ENCODE results near the gene LMTK2. TPM values are rescaled to one million over a fixed set of nuclear protein-coding genes. Genes with fewer than 3 reads are reported as not detected.

LMTK2 gene
- total RNA-seq, 2 experiments from 2014 or later = 11.2 to 13.0 TPM

DNA sequence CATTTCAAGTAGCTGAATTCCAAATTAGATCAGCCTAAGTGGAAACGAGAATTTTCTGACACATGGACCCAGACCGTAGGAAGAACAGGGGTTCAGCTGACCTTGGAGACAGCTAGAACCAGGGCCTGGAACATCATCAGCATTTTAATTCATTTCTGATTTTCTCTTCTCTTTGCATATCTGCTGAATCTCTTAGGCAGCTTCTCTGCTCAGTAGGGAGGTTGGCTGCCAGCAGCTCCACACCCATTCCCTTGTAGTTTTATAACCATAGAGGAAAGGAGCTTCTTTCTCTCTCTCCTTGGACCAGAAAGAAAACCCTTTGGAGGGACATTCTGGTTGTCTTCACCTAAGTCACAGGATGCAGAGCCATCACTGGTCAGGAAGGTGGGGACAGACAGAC lies 36.0 kb downstream of the LMTK2 start:
- peaks cover 8% of the 10 kb centered on the region for H3K9me3 Mint-ChIP-seq
- H3K36me3 Mint-ChIP-seq = peaks cover 34% of the 10 kb centered on the region
- peaks cover 11% of the 10 kb centered on the region for H3K4me1 Mint-ChIP-seq
- no peak for DNase-seq
- H3K4me3 Mint-ChIP-seq = no peak overlapping the region
- H3K27me3 Mint-ChIP-seq = no peaks in the 10 kb centered on the region
- no peak overlapping the region for H3K27ac Mint-ChIP-seq

DNA sequence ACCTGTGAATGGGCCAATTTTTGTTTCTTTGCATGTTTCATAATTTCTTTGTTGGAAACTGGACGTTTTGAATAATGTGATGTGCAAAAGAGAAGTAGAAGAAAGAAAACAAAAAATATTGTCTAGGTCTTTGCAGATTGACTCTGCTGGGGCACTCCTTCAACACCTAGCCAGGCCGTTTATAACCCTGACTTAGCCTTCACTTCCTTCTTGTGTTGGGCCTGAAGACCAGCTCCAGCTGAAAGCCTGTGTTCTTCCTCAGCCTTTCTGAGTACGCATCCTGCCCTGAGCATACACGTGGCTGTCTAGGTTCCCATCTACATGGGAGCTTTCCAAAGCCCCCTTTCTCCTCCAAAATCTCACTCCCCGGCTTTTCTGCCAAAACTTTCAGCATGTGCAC lies 41.9 kb downstream of the LMTK2 start:
- Mint-ChIP-seq H3K27ac (no peak overlapping the region), H3K27me3 (no peaks in the 10 kb centered on the region), H3K4me1 (no peaks in the 10 kb centered on the region), H3K4me3 (no peak overlapping the region), H3K36me3 (peaks cover 25% of the 10 kb centered on the region), H3K9me3 (peaks cover 8% of the 10 kb centered on the region)
- DNase-seq = no peak

DNA sequence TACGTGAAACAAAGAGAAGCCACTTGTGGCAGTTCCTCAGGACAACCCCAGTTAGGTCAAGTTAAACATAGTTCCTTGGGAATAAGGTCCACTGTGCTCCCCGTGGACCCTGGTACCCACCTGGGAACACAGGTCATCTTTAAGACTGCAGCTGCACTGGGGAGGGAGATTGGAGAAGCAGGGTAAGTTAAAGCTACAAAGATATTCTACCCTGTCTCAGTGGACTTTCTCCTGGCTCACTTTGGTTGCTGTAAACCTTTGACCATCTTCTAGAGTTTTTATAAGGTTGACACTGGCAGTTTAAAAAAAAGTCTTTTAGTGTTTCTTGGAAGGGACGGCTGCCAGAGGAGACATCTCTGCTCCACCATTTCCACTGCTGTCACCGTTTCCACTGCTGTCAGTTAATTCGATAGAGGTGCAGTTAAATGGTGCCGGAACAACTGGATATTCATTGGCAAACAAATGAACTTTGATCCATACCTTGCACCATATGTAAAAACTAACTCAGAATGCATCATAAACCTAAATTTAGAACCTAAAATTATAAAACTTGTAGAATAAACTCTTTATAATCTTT lies 42.5 kb downstream of the LMTK2 start:
- Mint-ChIP-seq H3K9me3 (peaks cover 8% of the 10 kb centered on the region), H3K4me3 (no peak overlapping the region), H3K4me1 (no peaks in the 10 kb centered on the region), H3K36me3 (peaks cover 25% of the 10 kb centered on the region), H3K27me3 (no peaks in the 10 kb centered on the region), H3K27ac (no peak overlapping the region)
- no peak for DNase-seq

DNA sequence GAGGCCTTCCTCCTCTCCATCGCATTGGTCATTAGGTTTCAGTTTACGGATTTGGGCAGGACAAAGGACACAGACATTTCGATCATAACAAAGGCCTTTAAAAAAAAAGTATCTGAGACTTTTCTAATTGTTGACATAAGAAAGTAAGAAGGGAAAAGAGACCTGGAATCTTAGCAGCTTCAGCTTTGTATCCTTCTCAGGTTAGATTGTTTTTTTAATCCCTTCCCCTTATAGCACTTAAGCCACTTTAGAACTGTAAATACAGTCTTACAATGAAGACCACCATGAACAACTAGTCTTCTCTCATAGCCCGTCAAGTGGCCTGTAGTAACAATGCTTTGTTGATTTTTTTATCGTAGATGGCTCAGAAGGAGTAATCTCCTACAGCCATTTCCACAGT lies 45.2 kb downstream of the LMTK2 start:
- Mint-ChIP-seq H3K4me1 (no peaks in the 10 kb centered on the region), H3K9me3 (no peaks in the 10 kb centered on the region), H3K36me3 (peaks cover 8% of the 10 kb centered on the region), H3K27ac (no peak overlapping the region), H3K27me3 (no peaks in the 10 kb centered on the region), H3K4me3 (no peak overlapping the region)
- DNase-seq = no peak

DNA sequence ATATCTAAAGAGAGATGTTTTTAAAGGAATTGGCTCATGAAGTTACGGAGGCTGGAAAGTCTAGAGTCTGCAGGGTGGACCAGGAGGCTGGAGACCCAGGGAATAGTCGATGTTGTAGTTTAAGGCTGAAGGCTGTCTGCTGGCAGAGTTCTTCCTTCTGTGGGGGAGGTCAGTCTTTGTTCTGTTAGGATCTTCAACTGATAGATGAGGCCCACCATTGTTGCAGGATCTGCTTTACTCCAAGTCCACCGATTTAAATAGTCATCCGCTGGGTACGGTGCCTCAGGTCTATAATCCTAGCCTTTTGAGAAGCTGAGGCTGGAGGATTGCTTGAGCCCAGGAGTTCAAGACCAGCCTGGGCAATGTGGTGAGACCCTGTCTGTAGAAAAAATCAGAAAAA lies 50.0 kb downstream of the LMTK2 start:
- Mint-ChIP-seq H3K27me3 (no peaks in the 10 kb centered on the region), H3K36me3 (peaks cover 7% of the 10 kb centered on the region), H3K27ac (no peak overlapping the region), H3K9me3 (no peaks in the 10 kb centered on the region), H3K4me1 (no peaks in the 10 kb centered on the region), H3K4me3 (no peak overlapping the region)
- no peak for DNase-seq

DNA sequence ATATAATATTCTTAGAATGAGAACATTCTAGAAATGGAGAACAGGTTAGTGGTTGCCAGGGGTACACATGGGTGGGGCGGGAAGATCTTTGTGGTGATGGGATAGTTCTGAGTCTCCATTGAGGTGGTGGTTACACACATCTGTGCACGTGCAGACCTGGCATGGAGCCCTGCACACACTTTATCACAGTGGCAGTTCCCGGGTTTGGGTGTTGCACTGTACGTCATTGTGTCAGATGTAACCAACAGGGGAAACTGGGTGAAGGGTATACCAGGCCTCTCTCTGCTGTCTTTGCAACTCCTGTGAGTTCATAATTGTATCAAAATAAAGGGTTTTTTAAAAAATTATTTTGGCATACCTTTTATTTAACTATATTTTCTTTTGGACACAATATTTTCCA lies 51.1 kb downstream of the LMTK2 start:
- Mint-ChIP-seq H3K27me3 (no peaks in the 10 kb centered on the region), H3K4me3 (no peak overlapping the region), H3K9me3 (no peaks in the 10 kb centered on the region), H3K27ac (no peak overlapping the region), H3K36me3 (peaks cover 7% of the 10 kb centered on the region), H3K4me1 (peaks cover 2% of the 10 kb centered on the region)
- DNase-seq = no peak

DNA sequence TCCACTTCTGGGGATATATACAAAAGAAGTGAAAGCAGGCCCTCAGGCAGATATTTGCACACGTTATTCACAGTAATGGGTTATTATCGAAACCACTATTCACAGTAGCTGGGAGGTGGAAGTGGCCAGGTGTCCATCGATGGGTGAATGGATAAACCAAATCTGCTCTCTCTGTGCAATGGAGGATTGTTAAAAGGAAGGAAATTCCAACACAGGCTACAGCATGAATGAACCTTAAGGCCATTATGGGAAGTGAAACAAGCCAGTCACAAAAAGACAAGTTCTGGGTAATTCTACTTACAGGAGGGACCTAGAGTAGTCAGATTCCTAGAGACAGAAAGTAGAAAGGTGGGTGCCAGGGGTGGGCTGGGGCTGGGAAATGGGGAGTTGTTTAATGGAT lies 56.1 kb downstream of the LMTK2 start:
- H3K27me3 Mint-ChIP-seq = no peaks in the 10 kb centered on the region
- H3K4me3 Mint-ChIP-seq = no peak overlapping the region
- no peaks in the 10 kb centered on the region for H3K9me3 Mint-ChIP-seq
- peaks cover 4% of the 10 kb centered on the region for H3K36me3 Mint-ChIP-seq
- H3K4me1 Mint-ChIP-seq = peaks cover 3% of the 10 kb centered on the region
- H3K27ac Mint-ChIP-seq = no peak overlapping the region
- DNase-seq = no peak

DNA sequence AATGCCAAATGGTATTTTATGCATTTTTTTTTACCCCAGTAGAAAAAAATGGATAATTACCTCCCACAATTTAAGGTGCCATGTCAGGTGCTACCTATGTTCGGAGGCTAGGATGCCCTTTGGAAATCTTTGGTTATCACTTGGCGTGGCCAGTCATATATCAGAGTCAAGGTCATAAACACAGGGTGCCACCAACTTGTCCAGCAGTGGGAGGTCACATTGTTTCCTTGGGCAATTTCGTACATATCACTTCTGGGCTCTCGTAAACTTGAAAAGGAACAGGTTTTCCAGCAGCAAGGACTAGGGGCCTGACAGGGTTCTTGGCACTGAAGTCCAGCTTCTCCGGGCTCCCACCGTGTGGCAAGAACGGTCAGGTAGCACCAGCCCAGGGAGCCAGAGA lies 56.6 kb downstream of the LMTK2 start:
- Mint-ChIP-seq H3K4me3 (no peak overlapping the region), H3K4me1 (peaks cover 3% of the 10 kb centered on the region), H3K9me3 (no peaks in the 10 kb centered on the region), H3K36me3 (peaks cover 4% of the 10 kb centered on the region), H3K27me3 (no peaks in the 10 kb centered on the region), H3K27ac (no peak overlapping the region)
- DNase-seq = no peak

DNA sequence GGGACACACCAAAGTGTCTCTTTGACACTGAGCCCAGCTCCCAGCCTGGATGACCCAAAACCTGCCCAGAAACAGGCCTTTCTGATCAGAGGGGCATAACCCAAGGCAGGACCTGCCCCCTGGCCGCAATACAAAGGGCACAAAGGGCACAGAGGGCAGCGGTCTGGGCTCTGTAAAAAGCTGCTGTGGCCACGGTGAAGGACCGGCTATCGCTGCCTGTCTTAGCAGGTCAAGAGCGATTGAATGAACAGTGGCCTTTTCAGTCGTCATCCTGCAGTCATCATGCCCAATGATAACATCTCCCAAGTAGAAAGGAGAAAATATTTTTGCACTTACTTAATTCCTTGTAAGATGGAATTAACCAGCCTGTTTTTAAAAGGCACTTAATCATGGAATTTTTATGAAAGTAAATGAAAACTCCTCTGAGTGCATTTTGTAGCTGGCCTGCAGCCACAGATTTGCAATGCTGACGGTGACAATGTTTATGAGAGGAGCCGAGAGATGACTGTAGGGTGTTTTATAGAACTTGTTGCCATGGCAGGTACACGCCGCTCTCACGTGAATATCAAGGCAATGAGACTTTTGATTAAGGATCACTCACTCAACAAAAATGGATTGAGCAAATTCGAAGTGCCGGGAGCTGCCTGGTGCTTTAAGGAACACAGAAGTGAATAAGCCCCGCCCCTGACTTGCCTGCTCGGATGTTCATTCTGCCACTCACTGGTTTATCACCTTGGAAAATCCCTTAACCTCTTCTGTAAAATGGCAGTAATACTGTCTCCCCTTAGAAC lies 57.2 kb downstream of the LMTK2 start:
- Mint-ChIP-seq H3K9me3 (no peaks in the 10 kb centered on the region), H3K36me3 (peaks cover 4% of the 10 kb centered on the region), H3K27ac (no peak overlapping the region), H3K4me3 (no peak overlapping the region), H3K4me1 (peaks cover 7% of the 10 kb centered on the region), H3K27me3 (no peaks in the 10 kb centered on the region)
- no peak for DNase-seq

DNA sequence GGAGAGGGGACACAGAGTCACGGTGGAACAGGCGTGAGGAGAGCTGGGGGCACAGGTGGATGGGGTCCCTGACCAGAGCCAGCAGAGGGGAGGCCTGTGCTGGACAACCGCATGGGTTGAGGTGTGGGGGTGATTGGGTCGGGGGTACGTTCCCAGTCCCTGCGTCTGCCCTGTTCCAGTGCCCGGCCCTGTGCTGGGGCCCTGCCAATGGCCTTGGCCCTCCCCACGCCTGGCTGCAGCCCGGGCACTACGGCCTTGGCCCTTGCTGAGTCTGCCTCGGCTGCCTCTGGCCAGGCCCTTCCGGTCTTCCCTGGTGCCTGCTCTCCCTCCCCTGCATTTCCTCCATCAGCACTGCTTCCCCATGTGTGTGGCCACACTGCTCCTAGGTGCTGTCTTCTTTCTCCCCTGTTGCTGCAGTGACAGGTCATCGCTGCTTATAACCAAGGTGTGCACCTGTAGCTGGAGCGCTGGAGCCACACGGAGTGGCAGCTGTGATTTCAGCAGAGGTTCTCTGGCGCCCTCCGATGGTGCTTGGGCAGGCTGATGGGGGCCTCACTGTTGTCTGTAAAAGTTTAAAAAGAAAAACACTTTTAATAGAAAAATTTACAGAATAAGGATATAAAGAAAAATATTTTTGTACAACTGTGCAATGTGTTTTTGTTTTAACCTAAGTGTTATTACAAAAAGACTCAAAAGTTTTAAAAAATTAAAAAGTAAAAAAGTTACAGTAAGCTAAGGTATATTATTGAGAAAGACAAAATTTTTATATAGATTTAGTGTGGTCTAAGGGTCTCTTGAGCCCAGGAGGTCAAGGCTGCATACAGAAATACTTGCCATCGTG lies 59.4 kb downstream of the LMTK2 start:
- Mint-ChIP-seq H3K9me3 (no peaks in the 10 kb centered on the region), H3K4me1 (peaks cover 7% of the 10 kb centered on the region), H3K27me3 (no peaks in the 10 kb centered on the region), H3K27ac (no peak overlapping the region), H3K36me3 (no peaks in the 10 kb centered on the region), H3K4me3 (no peak overlapping the region)
- peak; percentile 62 for DNase-seq

DNA sequence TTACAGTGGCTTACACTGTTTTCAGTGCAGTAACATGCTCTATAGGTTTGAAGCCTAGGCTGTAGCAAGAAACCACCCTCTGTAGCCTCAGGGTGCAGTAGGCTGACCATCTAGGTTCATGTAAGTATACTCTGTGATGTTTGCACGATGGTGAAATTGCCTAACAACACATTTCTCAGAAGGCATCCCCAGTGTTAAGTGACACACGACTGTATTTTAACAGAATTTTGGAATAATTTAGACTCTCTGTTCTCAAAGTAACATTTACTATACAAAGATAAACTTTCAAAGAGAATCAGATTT lies 60.0 kb downstream of the LMTK2 start:
- H3K27ac Mint-ChIP-seq = no peak overlapping the region
- no peak for DNase-seq
- no peaks in the 10 kb centered on the region for H3K9me3 Mint-ChIP-seq
- H3K4me1 Mint-ChIP-seq = peaks cover 7% of the 10 kb centered on the region
- H3K4me3 Mint-ChIP-seq = no peak overlapping the region
- H3K36me3 Mint-ChIP-seq = no peaks in the 10 kb centered on the region
- no peaks in the 10 kb centered on the region for H3K27me3 Mint-ChIP-seq

DNA sequence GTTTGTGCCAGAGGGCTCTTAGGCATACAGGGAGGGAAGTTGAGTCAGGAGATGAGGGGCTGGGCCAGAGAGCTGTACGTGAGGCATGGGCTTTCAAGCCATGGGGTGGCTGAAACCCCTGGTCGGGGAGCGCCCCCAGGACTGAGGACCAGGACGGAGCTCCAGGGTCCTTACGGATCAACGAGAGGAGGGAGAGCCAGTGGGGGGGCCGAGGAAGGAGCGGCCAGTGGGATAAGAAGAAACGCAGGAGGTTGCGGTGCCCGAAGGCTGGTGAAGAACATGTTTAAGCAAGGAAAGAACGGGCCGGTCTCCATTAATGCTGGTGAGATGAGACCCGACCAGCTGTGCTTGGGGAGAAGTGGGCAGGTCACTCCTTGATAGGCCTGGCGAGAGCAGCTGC lies 61.0 kb downstream of the LMTK2 start:
- no peaks in the 10 kb centered on the region for H3K27me3 Mint-ChIP-seq
- H3K36me3 Mint-ChIP-seq = peaks cover 1% of the 10 kb centered on the region
- peaks cover 6% of the 10 kb centered on the region for H3K4me1 Mint-ChIP-seq
- H3K4me3 Mint-ChIP-seq = peak overlapping the region; percentile 14
- no peak for DNase-seq
- no peaks in the 10 kb centered on the region for H3K9me3 Mint-ChIP-seq
- H3K27ac Mint-ChIP-seq = no peak overlapping the region

DNA sequence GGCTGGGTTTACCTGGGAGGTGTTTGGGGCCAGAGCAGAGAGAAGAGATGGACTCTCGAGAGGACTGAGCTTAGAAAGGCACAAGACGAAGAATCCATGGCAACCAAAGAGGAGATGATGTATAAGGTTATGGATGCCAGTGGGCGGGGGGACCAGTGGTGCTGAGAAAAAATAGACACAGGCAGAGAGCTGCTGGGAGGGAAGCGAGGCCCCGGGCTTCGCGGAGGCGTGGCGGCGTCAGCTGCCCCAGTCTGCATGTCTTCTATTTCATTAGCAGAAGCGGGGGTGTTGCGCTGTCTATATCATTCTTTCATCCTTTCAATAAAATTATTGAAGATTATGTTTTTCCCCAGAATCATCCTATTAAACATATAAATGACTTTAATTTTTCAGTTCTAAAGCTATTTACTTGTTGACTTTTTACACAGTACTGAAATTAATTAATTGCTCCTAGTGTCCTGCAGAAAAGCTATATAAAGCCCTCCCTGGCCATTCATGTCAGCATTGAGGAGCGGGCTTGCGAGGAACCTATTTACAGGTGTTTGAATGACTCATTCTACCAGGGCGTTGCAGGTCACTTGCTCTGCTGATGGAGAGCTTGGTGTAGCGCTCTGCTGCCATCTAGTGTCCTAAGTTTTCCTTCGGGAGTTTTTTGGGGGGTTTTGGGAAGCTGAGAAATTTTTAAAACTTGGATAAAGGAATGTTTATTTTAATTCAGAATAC lies 61.7 kb downstream of the LMTK2 start:
- no peak overlapping the region for H3K4me3 Mint-ChIP-seq
- peak overlapping the region; percentile 42 for H3K27ac Mint-ChIP-seq
- peaks cover 1% of the 10 kb centered on the region for H3K36me3 Mint-ChIP-seq
- DNase-seq = peak; percentile 53
- no peaks in the 10 kb centered on the region for H3K27me3 Mint-ChIP-seq
- no peaks in the 10 kb centered on the region for H3K9me3 Mint-ChIP-seq
- H3K4me1 Mint-ChIP-seq = peaks cover 5% of the 10 kb centered on the region

DNA sequence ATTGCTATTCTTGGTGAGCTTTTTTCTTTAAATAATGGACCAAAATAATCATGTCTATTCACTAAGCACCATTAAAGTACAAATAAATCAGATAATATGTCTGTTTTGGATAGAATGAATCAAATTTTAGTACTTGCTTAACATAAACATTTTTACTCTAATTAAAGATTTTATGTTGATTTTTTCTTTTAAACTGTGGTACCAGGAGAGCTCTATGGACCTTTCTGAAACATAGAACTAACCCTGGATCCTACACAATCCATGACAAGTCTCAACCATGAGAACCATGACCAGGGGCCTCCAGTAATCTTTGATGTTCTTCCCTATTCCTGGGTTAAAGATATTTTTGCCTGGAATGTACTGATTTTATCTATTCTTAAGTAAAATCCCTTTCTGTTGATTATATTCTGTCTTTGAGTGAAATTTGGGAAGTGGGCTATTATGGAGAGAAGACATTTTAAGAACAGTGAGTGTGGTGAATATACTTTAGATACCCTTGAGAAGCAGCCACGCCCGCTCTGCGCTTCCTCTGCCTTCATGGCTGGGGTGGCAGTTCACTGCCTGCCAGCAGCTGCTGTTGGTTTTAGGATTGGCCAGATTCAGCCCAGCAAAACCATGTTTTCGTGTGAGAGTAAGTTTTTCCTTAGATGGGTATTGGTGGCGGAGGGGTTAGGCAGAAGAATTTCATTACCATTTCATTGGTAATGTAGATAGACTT lies 62.4 kb downstream of the LMTK2 start:
- no peak overlapping the region for H3K4me3 Mint-ChIP-seq
- H3K9me3 Mint-ChIP-seq = no peaks in the 10 kb centered on the region
- no peaks in the 10 kb centered on the region for H3K27me3 Mint-ChIP-seq
- H3K4me1 Mint-ChIP-seq = peaks cover 5% of the 10 kb centered on the region
- H3K36me3 Mint-ChIP-seq = peaks cover 1% of the 10 kb centered on the region
- no peak for DNase-seq
- H3K27ac Mint-ChIP-seq = no peak overlapping the region

DNA sequence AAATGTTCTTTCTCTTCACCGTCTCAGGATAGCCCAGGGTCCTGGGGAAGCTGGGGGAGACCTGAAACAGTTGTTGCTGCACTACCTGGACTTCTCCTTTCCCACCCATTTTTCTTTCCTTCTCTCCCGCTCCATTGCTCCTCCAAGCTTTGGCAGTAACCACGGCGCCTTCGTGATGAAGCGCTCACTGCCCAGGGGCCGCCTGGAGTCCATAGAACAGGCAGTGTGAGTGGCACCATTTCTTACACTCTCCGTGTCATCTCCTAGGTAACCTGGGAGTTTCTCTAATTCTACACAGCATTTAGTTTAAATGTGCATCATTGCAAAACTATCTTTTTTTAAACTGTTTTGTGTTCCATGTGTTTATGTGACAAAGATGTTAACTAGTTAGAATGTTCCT lies 64.3 kb downstream of the LMTK2 start:
- no peak for DNase-seq
- Mint-ChIP-seq H3K27me3 (no peaks in the 10 kb centered on the region), H3K9me3 (no peaks in the 10 kb centered on the region), H3K4me1 (peaks cover 5% of the 10 kb centered on the region), H3K36me3 (peaks cover 1% of the 10 kb centered on the region), H3K4me3 (no peak overlapping the region), H3K27ac (no peak overlapping the region)

All from activated naive CD8-positive, alpha-beta T cell treated with anti-CD3 and anti-CD28 coated beads for 36 hours (primary cell).